GM12878 (cell line): ENCODE data around the gene IRF9. TPM values are rescaled to one million over a fixed set of nuclear protein-coding genes. Genes with fewer than 3 reads are reported as not detected.
A peak's percentile ranks its signal among the peaks of the same experiment; 100 is the strongest.

ENCODE experiments used
- BMI1 ChIP-seq: fragments of 450-650 bp; IDR thresholded peaks from 2 replicates; pipeline ENCODE4 v1.6.1; 2016; ENCODE audit warnings: mild to moderate bottlenecking, moderate library complexity, borderline replicate concordance
- CEBPZ ChIP-seq: fragments of 150-350 bp; IDR thresholded peaks from 2 replicates; pipeline ENCODE4 v1.6.1; 2016; ENCODE audit warnings: low read depth, low read length
- CHD2 ChIP-seq: IDR thresholded peaks from 2 replicates; pipeline ENCODE4 v1.6.1; 2011; ENCODE audit warnings: low read depth, low read length, improper control_type of control experiment, borderline replicate concordance
- CREB1 ChIP-seq: IDR thresholded peaks from 2 replicates; pipeline ENCODE4 v1.6.1; 2012; ENCODE audit warnings: low read depth, mild to moderate bottlenecking, inconsistent platforms
- ELK1 ChIP-seq: IDR thresholded peaks from 2 replicates; pipeline ENCODE4 v1.6.1; 2012; ENCODE audit warnings: low read depth, low read length, improper control_type of control experiment
- HDGF ChIP-seq: fragments of 450-650 bp; IDR thresholded peaks from 2 replicates; pipeline ENCODE4 v1.6.1; 2016; ENCODE audit warnings: antibody characterized with exemption
- IRF4 ChIP-seq: IDR thresholded peaks from 2 replicates; pipeline ENCODE4 v1.6.1; 2011; ENCODE audit warnings: low read depth, low read length
- NBN ChIP-seq: fragments of 450-650 bp; IDR thresholded peaks from 2 replicates; pipeline ENCODE4 v1.6.1; 2016
- NFIC ChIP-seq: IDR thresholded peaks from 2 replicates; pipeline ENCODE4 v1.6.1; 2012; ENCODE audit warnings: low read depth, mild to moderate bottlenecking, inconsistent platforms, low read length, moderate library complexity
- NFYB ChIP-seq: IDR thresholded peaks from 2 replicates; pipeline ENCODE4 v1.6.1; 2011; ENCODE audit warnings: low read depth, mild to moderate bottlenecking, low read length, improper control_type of control experiment, moderate library complexity; ENCODE audit not compliant: insufficient read depth
- NR2C2 ChIP-seq: IDR thresholded peaks from 2 replicates; pipeline ENCODE4 v1.6.1; 2011; ENCODE audit warnings: borderline replicate concordance, low read depth; ENCODE audit not compliant: control insufficient read depth, insufficient read length
- PML ChIP-seq: IDR thresholded peaks from 2 replicates; pipeline ENCODE4 v1.6.1; 2012; ENCODE audit warnings: low read length, inconsistent platforms
- POU2F2 ChIP-seq: IDR thresholded peaks from 3 replicates; pipeline ENCODE4 v1.6.1; 2011; ENCODE audit warnings: low read depth, mild to moderate bottlenecking, low read length, borderline replicate concordance
- RELA ChIP-seq: fragments of 450-650 bp; IDR thresholded peaks from 2 replicates; pipeline ENCODE4 v1.8.0; 2014; ENCODE audit warnings: borderline replicate concordance; ENCODE audit not compliant: partially characterized antibody
- RFX5 ChIP-seq: IDR thresholded peaks from 2 replicates; pipeline ENCODE4 v1.6.1; 2011; ENCODE audit warnings: low read depth, low read length, improper control_type of control experiment
- RUNX3 ChIP-seq: IDR thresholded peaks from 2 replicates; pipeline ENCODE4 v1.6.1; 2012; ENCODE audit warnings: low read length, inconsistent platforms
- SPI1 ChIP-seq: IDR thresholded peaks from 2 replicates; pipeline ENCODE4 v1.6.1; 2011; ENCODE audit warnings: low read depth, mild to moderate bottlenecking, low read length, moderate library complexity, borderline replicate concordance; ENCODE audit not compliant: insufficient read depth
- SUZ12 ChIP-seq: fragments of 200-600 bp; sonication (generic); IDR thresholded peaks from one replicate; pipeline ENCODE4 v1.6.1; 2018; ENCODE audit warnings: antibody characterized with exemption, mild to moderate bottlenecking; ENCODE audit not compliant: unreplicated experiment
- ZBED1 ChIP-seq: IDR thresholded peaks from 2 replicates; pipeline ENCODE4 v1.6.1; 2016; ENCODE audit warnings: borderline replicate concordance
- ZNF274 ChIP-seq: IDR thresholded peaks from one replicate; pipeline ENCODE4 v1.8.0; 2011; ENCODE audit not compliant: insufficient read length, insufficient read depth
- polyA plus RNA-seq, 11 experiments: library from polyadenylated mRNA; depleted of rRNA in 4 of 11; unstranded in 6 of 11; stranded (reverse) in 5 of 11; fragments of >200 nt; fragmentation: Nextera tagmentation in 4 of 11; fragmentation: Illumina TruSeq in 1 of 11; extraction: Ambion mirVana in 4 of 11; extraction: Trizol in 1 of 11; gene quantifications; 1 replicate in 1 of 11; 2 replicates in 10 of 11; pipeline versions ENCODE4 v1.2.1 to v1.2.3, GENCODE V29; 2011 to 2016; ENCODE audit warnings: inconsistent platforms in 2 of 11, missing spikeins in 2 of 11, low read depth in 1 of 11
- total RNA-seq, 4 experiments: library from RNA; depleted of rRNA in 3 of 4; stranded (reverse); fragments of >200 nt in 3 of 4; fragmentation: Illumina TruSeq in 1 of 4; extraction: Trizol in 1 of 4; gene quantifications; 2 replicates each; pipeline versions ENCODE4 v1.2.1 to v1.2.3, GENCODE V29; 2013 to 2021
- TF ChIP-seq, protein P1 (sequence below): fragments of 450-650 bp; IDR thresholded peaks from 2 replicates; pipeline ENCODE4 v1.6.1; 2017; ENCODE audit warnings: mild to moderate bottlenecking
- TF ChIP-seq, protein P2 (sequence below): fragments of 150-350 bp; IDR thresholded peaks from 2 replicates; pipeline ENCODE4 v1.6.1; 2014; ENCODE audit warnings: mild to moderate bottlenecking, low read depth, low read length

IRF9 gene
- total and polyA plus RNA-seq, 10 of the 15 experiments (the other 5 are each of a cell fraction or from before 2014, with no cell fraction given), result 47.6 to 234 (median 148) TPM

GRCh38 chr14:24212924-24213865 is 52.1 kb downstream of the IRF9 start, which contains the start of gene CHMP4A (continued):
- TF ChIP-seq, protein P1, sequence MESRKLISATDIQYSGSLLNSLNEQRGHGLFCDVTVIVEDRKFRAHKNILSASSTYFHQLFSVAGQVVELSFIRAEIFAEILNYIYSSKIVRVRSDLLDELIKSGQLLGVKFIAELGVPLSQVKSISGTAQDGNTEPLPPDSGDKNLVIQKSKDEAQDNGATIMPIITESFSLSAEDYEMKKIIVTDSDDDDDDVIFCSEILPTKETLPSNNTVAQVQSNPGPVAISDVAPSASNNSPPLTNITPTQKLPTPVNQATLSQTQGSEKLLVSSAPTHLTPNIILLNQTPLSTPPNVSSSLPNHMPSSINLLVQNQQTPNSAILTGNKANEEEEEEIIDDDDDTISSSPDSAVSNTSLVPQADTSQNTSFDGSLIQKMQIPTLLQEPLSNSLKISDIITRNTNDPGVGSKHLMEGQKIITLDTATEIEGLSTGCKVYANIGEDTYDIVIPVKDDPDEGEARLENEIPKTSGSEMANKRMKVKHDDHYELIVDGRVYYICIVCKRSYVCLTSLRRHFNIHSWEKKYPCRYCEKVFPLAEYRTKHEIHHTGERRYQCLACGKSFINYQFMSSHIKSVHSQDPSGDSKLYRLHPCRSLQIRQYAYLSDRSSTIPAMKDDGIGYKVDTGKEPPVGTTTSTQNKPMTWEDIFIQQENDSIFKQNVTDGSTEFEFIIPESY, result 0 out of 2 replicates have a peak, but pooled peaks have one; percentile 10
- TF ChIP-seq PML (peak; percentile 97), RFX5 (0 out of 2 replicates have a peak, but pooled peaks have one; percentile 33), NBN (peak; percentile 96), IRF4 (0 out of 2 replicates have a peak, but pooled peaks have one; percentile 32), SPI1 (peak; percentile 33; the same call in 1 of the 2 replicates), BMI1 (no peak), NR2C2 (no peak), ZNF274 (no peak), CEBPZ (no peak), NFYB (peak; percentile 91), SUZ12 (no peak), HDGF (peak; percentile 83; the same call in 1 of the 2 replicates), CREB1 (peak; percentile 100), ZBED1 (peak; percentile 49), NFIC (no peak), CHD2 (peak; percentile 94), POU2F2 (peak; percentile 76; the same call in 2 of the 3 replicates), RUNX3 (peak; percentile 77), RELA (peak; percentile 80), ELK1 (0 out of 2 replicates have a peak, but pooled peaks have one; percentile 35)
- TF ChIP-seq, protein P2, sequence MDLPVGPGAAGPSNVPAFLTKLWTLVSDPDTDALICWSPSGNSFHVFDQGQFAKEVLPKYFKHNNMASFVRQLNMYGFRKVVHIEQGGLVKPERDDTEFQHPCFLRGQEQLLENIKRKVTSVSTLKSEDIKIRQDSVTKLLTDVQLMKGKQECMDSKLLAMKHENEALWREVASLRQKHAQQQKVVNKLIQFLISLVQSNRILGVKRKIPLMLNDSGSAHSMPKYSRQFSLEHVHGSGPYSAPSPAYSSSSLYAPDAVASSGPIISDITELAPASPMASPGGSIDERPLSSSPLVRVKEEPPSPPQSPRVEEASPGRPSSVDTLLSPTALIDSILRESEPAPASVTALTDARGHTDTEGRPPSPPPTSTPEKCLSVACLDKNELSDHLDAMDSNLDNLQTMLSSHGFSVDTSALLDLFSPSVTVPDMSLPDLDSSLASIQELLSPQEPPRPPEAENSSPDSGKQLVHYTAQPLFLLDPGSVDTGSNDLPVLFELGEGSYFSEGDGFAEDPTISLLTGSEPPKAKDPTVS, result no peak
